GM20000 (cell line): ENCODE results near the gene MVB12A.

Experiments used
- DNase-seq: peaks from one replicate; pipeline ENCODE4 v3.0.0; 2012; ENCODE audit warnings: low spot score
- CTCF ChIP-seq: IDR thresholded peaks from 2 replicates; pipeline ENCODE4 v1.5.1; 2012; ENCODE audit warnings: mild to moderate bottlenecking, control low read depth; ENCODE audit errors: extremely low read depth, missing control alignments

The MVB12A gene

GRCh38 chr19:17389288-17389687 lies 30.6 kb upstream of the MVB12A start:
- no peak for DNase-seq
- TF ChIP-seq CTCF, result no peak

- no peak for TF ChIP-seq CTCF
- no peak for DNase-seq
Measured at GRCh38 chr19:17389957-17390664, 29.7 kb upstream of the MVB12A start.

- peak; percentile 78 for TF ChIP-seq CTCF
- peak; percentile 99 for DNase-seq
Measured at GRCh38 chr19:17390665-17391370, 29.0 kb upstream of the MVB12A start.

GRCh38 chr19:17391371-17392151 lies 28.3 kb upstream of the MVB12A start:
- no peak for TF ChIP-seq CTCF
- peak; percentile 52 for DNase-seq

GRCh38 chr19:17393002-17393401 lies 26.8 kb upstream of the MVB12A start:
- DNase-seq, result no peak
- no peak for TF ChIP-seq CTCF

GRCh38 chr19:17393914-17394313 lies 25.9 kb upstream of the MVB12A start, which contains the start of gene CCDC194:
Gene CCDC194 (minus strand): TSS chr19:17394196. CDS start chr19:17394158, 38 bp downstream.
- no peak for DNase-seq
- TF ChIP-seq CTCF, result no peak
